WTC11 (cell line): ENCODE data around the gene UGP2.

Experiments
- CREB1 ChIP-seq: sonication (generic); formaldehyde crosslinking; IDR thresholded peaks from 2 replicates; pipeline ENCODE4 v1.8.0; 2023; ENCODE audit warnings: mild to moderate bottlenecking, missing genetic modification reagents
- JUN ChIP-seq: sonication (generic); formaldehyde crosslinking; IDR thresholded peaks from 2 replicates; pipeline ENCODE4 v1.8.0; 2023; ENCODE audit warnings: mild to moderate bottlenecking, missing genetic modification reagents
- MAX ChIP-seq: sonication (generic); formaldehyde crosslinking; IDR thresholded peaks from 2 replicates; pipeline ENCODE4 v1.8.0; 2022; ENCODE audit warnings: mild to moderate bottlenecking, missing genetic modification reagents
- ZMAT4 ChIP-seq: fragments of 250-450 bp; sonication (Bioruptor Pico); IDR thresholded peaks from 2 replicates; pipeline ENCODE4 v1.9.0; 2021; ENCODE audit warnings: mild to moderate bottlenecking
- TF ChIP-seq, protein P1 (sequence below): fragments of 200-600 bp; IDR thresholded peaks from 2 replicates; pipeline ENCODE4 v1.8.0; 2022; ENCODE audit warnings: antibody characterized with exemption
- TF ChIP-seq, protein P2 (sequence below): sonication (generic); formaldehyde crosslinking; IDR thresholded peaks from 2 replicates; pipeline ENCODE4 v1.8.1; 2023; ENCODE audit warnings: mild to moderate bottlenecking, moderate library complexity, missing genetic modification reagents

DNA sequence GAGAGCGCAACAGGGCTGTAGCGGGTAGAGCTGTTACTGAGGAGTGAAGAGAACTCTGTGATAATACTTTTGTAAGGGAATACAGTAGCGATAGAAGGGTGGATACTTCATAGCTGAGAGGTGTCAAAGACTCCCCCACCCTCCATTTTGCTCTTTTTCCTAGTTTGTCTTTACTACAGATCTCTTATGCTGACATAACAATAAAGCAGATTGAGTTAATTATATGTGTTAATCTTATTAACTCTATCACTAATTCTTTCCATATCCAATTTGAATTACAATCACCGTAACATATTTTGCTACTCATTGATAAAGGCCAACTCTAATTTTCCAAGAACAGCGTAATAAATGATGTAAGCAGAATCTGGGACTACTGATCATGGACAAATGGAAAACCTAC is 57.1 kb downstream of the UGP2 start:
- TF ChIP-seq, protein P1, sequence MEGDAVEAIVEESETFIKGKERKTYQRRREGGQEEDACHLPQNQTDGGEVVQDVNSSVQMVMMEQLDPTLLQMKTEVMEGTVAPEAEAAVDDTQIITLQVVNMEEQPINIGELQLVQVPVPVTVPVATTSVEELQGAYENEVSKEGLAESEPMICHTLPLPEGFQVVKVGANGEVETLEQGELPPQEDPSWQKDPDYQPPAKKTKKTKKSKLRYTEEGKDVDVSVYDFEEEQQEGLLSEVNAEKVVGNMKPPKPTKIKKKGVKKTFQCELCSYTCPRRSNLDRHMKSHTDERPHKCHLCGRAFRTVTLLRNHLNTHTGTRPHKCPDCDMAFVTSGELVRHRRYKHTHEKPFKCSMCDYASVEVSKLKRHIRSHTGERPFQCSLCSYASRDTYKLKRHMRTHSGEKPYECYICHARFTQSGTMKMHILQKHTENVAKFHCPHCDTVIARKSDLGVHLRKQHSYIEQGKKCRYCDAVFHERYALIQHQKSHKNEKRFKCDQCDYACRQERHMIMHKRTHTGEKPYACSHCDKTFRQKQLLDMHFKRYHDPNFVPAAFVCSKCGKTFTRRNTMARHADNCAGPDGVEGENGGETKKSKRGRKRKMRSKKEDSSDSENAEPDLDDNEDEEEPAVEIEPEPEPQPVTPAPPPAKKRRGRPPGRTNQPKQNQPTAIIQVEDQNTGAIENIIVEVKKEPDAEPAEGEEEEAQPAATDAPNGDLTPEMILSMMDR = no peak
- TF ChIP-seq MAX (CRISPR knock-in tag) (no peak), JUN (CRISPR knock-in tag) (no peak), CREB1 (CRISPR knock-in tag) (no peak), ZMAT4 (CRISPR knock-in tag) (no peak)
- TF ChIP-seq, protein P2, sequence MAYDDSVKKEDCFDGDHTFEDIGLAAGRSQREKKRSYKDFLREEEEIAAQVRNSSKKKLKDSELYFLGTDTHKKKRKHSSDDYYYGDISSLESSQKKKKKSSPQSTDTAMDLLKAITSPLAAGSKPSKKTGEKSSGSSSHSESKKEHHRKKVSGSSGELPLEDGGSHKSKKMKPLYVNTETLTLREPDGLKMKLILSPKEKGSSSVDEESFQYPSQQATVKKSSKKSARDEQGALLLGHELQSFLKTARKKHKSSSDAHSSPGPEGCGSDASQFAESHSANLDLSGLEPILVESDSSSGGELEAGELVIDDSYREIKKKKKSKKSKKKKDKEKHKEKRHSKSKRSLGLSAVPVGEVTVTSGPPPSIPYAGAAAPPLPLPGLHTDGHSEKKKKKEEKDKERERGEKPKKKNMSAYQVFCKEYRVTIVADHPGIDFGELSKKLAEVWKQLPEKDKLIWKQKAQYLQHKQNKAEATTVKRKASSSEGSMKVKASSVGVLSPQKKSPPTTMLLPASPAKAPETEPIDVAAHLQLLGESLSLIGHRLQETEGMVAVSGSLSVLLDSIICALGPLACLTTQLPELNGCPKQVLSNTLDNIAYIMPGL = no peak
